Measurements from ENCODE around the gene RIMBP3C.
"Not testable (repeated sequence)": the region's sequence is repeated elsewhere in the genome, so short reads cannot be mapped to it uniquely, and the experiment has no call there.

The RIMBP3C gene

GRCh38 chr22:21550008-21550677 is 1.1 kb downstream of the RIMBP3C start:
- H3K9me3 ChIP-seq (ENCODE audit: control insufficient read depth, low read length); H3K36me3 ChIP-seq (ENCODE audit: control insufficient read depth, insufficient read depth, low read length, severe bottlenecking); H3K27me3 ChIP-seq (replicated peaks; ENCODE audit: control insufficient read depth, insufficient read depth, low read length); H3K4me1 ChIP-seq (ENCODE audit: control insufficient read depth, insufficient read depth, low read length); H3K9ac ChIP-seq (ENCODE audit: low read length); H3K4me3 ChIP-seq (ENCODE audit: low read length); DNase-seq (ENCODE audit: low read depth): not testable (repeated sequence)

DNA sequence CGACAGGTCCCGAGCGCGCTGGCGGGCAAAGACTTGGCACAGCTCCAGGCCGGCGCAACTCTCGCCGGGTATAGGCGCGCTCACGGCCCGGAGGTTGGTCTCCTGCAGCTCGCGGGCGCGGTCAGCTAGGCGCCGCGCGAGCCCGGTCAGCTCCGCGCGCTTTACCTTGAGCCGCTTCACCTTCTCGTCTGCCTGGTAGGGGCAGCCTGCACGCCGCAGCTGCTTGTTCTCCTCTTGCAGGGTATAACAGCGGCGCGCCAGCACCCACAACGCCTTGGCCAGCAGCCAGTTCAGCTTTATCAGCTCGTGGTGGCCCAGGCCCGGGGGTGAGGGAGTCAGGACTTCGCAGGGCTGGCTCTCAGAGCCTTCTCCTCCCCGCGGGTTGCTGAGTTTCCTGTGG is 1.7 kb downstream of the RIMBP3C start:
- not testable (repeated sequence) for H3K9me3 ChIP-seq (ENCODE audit: control insufficient read depth, low read length); H3K9ac ChIP-seq (ENCODE audit: low read length); H3K27me3 ChIP-seq (replicated peaks; ENCODE audit: control insufficient read depth, insufficient read depth, low read length); H3K36me3 ChIP-seq (ENCODE audit: control insufficient read depth, insufficient read depth, low read length, severe bottlenecking); DNase-seq (ENCODE audit: low read depth); H3K4me1 ChIP-seq (ENCODE audit: control insufficient read depth, insufficient read depth, low read length); H3K4me3 ChIP-seq (ENCODE audit: low read length)

DNA sequence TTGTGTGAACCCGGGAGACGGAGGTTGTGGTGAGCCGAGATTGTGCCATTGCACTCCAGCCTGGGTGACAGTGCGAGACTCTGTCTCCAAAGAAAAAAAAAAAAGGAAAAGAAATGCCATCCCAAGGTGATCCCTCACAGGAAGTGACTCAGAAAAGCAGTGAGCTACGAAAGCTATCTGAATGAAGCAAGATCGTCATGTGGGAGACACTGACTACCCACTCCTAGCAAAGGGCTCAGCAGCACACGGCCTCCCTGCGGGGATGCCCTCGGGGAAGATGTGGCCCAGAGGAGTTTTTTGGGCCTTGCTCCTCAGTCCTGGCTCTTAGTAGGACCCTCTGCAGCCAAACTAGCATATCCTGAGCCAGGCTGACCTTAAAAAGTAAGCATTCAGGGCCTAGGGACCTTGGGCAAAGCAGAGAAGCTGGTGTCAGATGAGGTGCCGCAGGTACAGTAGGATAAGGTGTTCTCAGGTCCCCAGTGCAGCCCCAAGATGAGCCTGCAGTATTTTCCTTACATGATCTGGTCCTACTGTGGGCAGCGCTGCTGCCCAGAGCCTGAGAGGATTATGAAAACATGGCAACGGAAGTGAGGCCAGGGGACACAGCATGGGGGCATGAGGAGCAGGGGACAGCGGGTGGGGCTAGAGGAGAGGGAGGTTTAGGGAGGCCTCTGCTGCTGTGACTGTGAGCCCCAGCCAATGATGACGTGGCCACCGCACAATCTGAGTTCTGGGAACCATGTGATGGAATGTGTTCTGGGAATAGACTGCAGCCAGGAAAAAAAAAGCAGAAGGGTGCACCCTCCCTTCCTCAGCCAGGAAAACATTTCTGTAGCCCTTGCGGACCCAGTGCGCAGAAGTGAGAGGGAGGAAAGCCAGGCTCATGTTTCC is 6.6 kb downstream of the RIMBP3C start:
- DNase-seq (ENCODE audit: low read depth); H3K4me3 ChIP-seq (ENCODE audit: low read length); H3K9ac ChIP-seq (ENCODE audit: low read length); H3K27me3 ChIP-seq (replicated peaks; ENCODE audit: control insufficient read depth, insufficient read depth, low read length); H3K9me3 ChIP-seq (ENCODE audit: control insufficient read depth, low read length); H3K4me1 ChIP-seq (ENCODE audit: control insufficient read depth, insufficient read depth, low read length); H3K36me3 ChIP-seq (ENCODE audit: control insufficient read depth, insufficient read depth, low read length, severe bottlenecking): not testable (repeated sequence)

DNA sequence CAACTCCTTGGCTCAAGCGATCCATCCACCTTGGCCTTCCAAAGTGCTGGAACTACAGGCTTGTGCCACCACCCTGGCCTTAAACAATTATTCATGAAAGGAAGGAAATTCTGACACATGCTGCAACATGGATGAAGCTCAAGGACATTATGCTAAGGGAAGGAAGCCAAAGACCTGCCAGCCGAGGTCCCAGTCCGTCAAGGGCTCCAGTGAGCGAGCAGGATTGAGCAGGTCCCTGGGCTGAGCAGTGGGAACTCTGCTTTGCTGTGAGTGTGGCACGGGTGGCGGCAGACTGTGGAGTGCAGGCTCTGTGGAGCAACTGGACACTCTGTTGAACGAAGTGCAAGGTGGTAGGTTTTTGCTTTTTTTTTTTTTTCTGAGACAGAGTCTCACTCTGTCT is 11.4 kb downstream of the RIMBP3C start:
- not testable (repeated sequence) for H3K27me3 ChIP-seq (replicated peaks; ENCODE audit: control insufficient read depth, insufficient read depth, low read length); H3K4me3 ChIP-seq (ENCODE audit: low read length); H3K36me3 ChIP-seq (ENCODE audit: control insufficient read depth, insufficient read depth, low read length, severe bottlenecking); H3K9ac ChIP-seq (ENCODE audit: low read length); H3K9me3 ChIP-seq (ENCODE audit: control insufficient read depth, low read length); DNase-seq (ENCODE audit: low read depth); H3K4me1 ChIP-seq (ENCODE audit: control insufficient read depth, insufficient read depth, low read length)

DNA sequence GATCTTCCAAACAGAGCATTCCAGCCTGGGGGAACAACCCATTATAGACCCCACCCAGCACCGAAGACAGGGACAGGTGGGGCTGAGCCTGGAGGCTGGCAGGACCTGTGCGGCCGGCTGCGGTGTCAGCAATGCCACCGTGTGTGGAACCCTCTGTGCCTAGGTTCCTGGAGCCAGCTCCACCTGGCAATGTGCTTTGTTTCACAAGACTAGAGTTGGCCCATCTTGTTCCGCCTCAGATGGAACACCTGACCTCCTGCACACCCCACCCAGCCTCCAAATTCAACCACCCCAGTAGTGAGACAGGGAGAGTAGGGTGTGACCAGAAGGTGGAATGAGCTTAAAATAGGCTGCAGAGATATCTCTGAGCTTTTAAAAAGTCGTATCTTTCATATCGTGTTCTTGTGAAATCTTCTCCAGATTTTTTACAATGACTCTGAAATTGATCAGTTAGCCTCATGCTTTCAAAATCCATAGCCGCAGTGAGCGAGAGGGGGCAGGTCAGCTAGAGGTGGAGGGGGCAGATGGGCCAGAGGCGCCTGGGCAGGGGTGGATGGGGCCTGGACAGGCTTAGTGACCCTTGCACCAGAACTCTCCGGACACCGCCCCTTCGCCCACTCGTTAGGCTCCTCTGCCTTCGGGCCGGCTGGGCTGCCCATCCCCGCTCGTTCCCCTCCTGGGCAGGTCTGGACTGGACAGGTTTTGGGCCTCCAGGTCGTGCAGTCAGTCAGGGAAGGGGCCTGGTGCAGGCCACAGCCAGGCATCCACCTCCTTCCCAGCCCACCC is 18.2 kb downstream of the RIMBP3C start:
- not testable (repeated sequence) for H3K36me3 ChIP-seq (ENCODE audit: control insufficient read depth, insufficient read depth, low read length, severe bottlenecking); H3K9ac ChIP-seq (ENCODE audit: low read length); H3K4me1 ChIP-seq (ENCODE audit: control insufficient read depth, insufficient read depth, low read length); H3K4me3 ChIP-seq (ENCODE audit: low read length); DNase-seq (ENCODE audit: low read depth); H3K27me3 ChIP-seq (replicated peaks; ENCODE audit: control insufficient read depth, insufficient read depth, low read length); H3K9me3 ChIP-seq (ENCODE audit: control insufficient read depth, low read length)

- not testable (repeated sequence) for H3K27me3 ChIP-seq (replicated peaks; ENCODE audit: control insufficient read depth, insufficient read depth, low read length); H3K9me3 ChIP-seq (ENCODE audit: control insufficient read depth, low read length); H3K36me3 ChIP-seq (ENCODE audit: control insufficient read depth, insufficient read depth, low read length, severe bottlenecking); H3K9ac ChIP-seq (ENCODE audit: low read length); H3K4me1 ChIP-seq (ENCODE audit: control insufficient read depth, insufficient read depth, low read length); H3K4me3 ChIP-seq (ENCODE audit: low read length); DNase-seq (ENCODE audit: low read depth)
Measured at GRCh38 chr22:21531525-21531924, 19.7 kb downstream of the RIMBP3C start.

- not testable (repeated sequence) for H3K27me3 ChIP-seq (replicated peaks; ENCODE audit: control insufficient read depth, insufficient read depth, low read length); DNase-seq (ENCODE audit: low read depth); H3K9me3 ChIP-seq (ENCODE audit: control insufficient read depth, low read length); H3K9ac ChIP-seq (ENCODE audit: low read length); H3K36me3 ChIP-seq (ENCODE audit: control insufficient read depth, insufficient read depth, low read length, severe bottlenecking); H3K4me1 ChIP-seq (ENCODE audit: control insufficient read depth, insufficient read depth, low read length); H3K4me3 ChIP-seq (ENCODE audit: low read length)
Measured at GRCh38 chr22:21526705-21527500, 24.4 kb downstream of the RIMBP3C start.

- H3K4me3 ChIP-seq (ENCODE audit: low read length); H3K9ac ChIP-seq (ENCODE audit: low read length); H3K9me3 ChIP-seq (ENCODE audit: control insufficient read depth, low read length); H3K4me1 ChIP-seq (ENCODE audit: control insufficient read depth, insufficient read depth, low read length); DNase-seq (ENCODE audit: low read depth); H3K36me3 ChIP-seq (ENCODE audit: control insufficient read depth, insufficient read depth, low read length, severe bottlenecking); H3K27me3 ChIP-seq (replicated peaks; ENCODE audit: control insufficient read depth, insufficient read depth, low read length): not testable (repeated sequence)
Measured at GRCh38 chr22:21516970-21517764, 34.1 kb downstream of the RIMBP3C start.

DNA sequence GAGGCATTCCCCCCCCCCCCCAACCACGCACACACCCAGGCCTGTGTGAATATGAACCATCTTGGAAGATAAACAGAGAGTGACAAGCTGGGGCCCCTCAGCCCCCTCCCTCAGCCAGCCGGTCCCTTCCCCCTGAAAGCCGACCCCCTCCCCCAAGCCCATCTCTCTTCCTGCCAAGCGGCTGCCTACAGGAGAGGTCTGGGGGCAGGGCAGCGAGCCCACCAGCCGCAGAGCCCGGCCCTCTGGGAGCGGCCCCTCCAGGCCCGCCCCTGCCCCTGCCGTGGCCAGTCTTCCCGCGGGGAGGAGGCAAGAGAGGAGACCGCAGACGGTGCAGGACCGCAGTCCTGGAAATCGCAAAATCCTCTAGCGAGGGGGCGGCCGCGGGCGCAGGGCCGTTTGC is 34.7 kb downstream of the RIMBP3C start:
- H3K4me3 ChIP-seq (ENCODE audit: low read length); H3K4me1 ChIP-seq (ENCODE audit: control insufficient read depth, insufficient read depth, low read length); H3K9me3 ChIP-seq (ENCODE audit: control insufficient read depth, low read length); DNase-seq (ENCODE audit: low read depth); H3K9ac ChIP-seq (ENCODE audit: low read length); H3K36me3 ChIP-seq (ENCODE audit: control insufficient read depth, insufficient read depth, low read length, severe bottlenecking); H3K27me3 ChIP-seq (replicated peaks; ENCODE audit: control insufficient read depth, insufficient read depth, low read length): not testable (repeated sequence)

- not testable (repeated sequence) for H3K9me3 ChIP-seq (ENCODE audit: control insufficient read depth, low read length); H3K4me3 ChIP-seq (ENCODE audit: low read length); H3K4me1 ChIP-seq (ENCODE audit: control insufficient read depth, insufficient read depth, low read length); H3K36me3 ChIP-seq (ENCODE audit: control insufficient read depth, insufficient read depth, low read length, severe bottlenecking); H3K9ac ChIP-seq (ENCODE audit: low read length); H3K27me3 ChIP-seq (replicated peaks; ENCODE audit: control insufficient read depth, insufficient read depth, low read length); DNase-seq (ENCODE audit: low read depth)
Measured at GRCh38 chr22:21515234-21515633, 36.0 kb downstream of the RIMBP3C start.

Measured in adipocyte (in vitro differentiated cells).